GM18526 (cell line): Measurements from ENCODE around the gene SCARF2.

Source experiments
- POLR2A ChIP-seq: IDR thresholded peaks from 3 replicates; pipeline ENCODE4 v1.6.1; 2011; ENCODE audit not compliant: insufficient read length; ENCODE audit errors: extremely low read depth

SCARF2 gene

DNA sequence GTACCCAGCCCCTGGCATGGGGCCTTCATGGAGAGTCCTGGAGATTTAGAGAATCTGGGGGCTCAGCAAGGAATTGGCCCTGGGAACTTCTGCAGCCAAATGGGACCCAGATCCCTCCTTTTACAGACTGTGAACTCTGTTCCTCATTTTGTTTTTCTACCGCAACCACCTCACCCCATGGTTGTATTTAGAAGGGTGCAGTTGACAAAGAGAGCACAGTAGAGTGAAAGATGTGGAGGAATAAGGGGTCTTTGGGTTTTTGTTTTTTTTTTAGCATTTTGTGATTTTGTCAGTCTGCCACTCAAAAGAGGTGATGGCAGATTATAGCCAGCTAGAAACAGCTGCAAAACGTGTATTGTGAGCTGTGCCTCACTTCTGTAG is 41.7 kb downstream of the SCARF2 start:
- TF ChIP-seq POLR2A = no peak

DNA sequence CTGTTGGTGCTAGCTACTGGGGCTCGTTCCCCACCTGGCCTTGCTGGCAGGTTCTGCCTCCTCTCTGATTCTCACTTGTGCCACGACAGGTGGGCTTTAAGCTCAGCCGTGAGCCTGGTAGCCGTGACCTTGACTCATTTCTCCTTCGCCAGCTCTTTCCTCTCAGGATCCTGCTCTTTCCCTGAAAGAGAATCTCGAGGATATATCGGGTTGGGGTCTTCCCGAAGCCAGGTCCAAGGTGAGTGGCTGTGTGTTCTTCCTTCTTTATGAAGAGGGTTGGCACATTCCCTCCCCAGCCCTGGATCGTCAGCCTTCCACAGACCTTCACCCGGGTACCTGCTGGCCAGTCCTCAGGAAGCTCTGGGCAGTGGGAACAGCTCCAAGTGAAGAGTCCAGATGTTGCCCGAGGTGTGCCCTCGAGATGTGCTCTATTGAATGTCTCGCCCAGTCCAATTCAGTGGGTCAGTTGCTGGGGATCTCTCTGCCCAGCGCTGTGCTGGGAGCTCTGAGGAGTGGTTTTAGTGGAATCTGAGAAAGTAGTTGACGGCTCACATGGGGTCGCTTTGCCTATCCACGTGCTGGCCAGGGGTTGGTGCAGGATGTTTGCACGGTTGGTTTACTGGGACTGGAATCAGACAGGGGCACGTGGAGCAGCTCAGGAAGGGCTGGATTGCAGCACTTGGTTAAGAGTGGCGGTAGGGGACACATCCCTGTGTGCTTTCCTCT is 42.3 kb downstream of the SCARF2 start:
- no peak for TF ChIP-seq POLR2A

DNA sequence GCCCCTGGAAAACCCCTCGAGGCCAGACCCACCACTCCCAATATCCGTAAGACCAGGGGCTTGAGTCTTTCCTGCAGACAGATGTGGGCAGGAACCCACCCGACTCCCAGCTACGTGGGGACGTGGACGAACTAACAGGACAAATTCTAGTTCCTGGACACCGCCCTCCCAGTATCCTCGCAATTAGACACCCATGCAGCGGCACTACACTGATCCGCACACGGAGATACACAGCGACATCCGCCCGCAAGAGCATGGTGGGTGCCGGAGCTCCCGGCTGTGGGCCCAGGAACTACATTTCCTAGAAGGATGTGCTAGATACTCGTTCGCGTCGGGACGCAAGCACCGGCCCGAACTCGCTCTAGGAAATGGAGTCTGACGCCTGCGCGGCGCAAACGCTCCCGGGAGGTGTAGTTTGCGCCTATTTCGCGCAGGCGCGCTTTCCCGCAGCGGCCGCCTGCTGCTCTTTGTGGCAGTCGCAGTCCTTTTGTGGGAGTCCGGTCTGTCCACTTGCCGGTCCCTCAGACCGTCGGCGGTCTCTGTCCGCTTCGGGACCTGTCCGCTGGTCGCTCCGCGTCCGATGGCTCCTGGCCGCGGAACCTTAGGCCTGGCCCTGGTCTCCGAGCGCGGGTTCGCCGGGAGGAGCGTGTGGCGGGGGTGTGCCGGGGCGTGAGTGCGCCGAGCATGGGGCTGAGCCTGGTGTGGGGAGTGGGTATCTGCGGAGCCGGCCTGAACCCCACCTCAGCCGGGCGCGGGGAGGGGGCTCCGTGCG is 43.7 kb downstream of the SCARF2 start, which contains the start of gene ZNF74:
Gene ZNF74 (plus strand): TSS at position 447 of the 772 bp plus-strand sequence. CDS start 478 bp downstream, outside the sequence.
- peak; percentile 83 for TF ChIP-seq POLR2A

DNA sequence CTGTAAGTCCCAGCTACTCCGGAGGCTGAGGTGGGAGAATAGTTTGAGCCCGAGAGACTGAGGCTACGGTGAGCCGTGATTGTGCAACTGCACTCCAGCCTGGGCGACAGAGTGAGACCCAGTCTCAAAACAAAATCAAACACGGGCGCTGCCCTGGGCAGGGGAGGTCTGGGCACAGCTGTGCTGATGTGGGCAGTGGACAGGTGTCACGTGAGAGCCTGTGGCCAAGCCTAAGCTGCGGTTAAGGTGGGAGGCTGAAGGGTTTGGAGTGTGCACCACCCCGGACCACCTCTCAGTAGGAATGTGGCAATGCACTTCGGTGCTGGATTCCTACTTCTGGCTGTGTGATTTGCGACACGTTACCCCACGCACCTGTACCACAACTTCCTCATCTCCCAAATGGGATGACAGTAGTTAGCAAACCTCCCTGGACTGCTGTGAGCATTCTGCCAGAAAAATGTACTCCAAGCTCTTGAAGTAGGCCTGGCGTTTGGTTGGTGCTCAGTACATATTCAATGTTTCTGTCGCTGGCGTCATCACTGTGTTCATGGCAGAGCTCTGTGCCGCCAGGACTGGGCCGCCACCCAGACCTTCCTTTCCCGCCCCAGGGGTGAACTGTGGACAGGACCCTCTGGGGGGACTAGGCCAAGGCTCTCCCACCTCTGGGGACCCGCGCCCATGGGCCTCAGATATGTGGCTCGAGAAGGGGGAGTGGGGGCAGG is 44.5 kb downstream of the SCARF2 start:
- no peak for TF ChIP-seq POLR2A

DNA sequence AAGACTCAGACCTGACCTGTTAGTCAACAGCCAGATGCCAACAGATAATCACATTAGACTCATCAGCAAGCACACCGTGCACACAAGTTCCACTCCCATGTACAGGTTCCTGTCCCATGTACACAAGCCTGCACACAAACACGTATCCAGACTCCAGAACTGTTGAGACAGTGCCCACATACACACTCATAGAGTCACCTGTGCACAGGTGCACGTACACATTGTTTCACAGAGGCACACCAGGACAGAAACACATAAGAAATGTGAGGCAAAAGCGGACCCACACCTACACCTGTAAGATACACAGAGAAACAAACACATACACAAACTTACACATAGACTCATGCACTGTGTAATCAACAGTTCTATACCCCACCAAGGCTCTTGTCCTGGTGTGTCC is 46.4 kb downstream of the SCARF2 start:
- TF ChIP-seq POLR2A = no peak

DNA sequence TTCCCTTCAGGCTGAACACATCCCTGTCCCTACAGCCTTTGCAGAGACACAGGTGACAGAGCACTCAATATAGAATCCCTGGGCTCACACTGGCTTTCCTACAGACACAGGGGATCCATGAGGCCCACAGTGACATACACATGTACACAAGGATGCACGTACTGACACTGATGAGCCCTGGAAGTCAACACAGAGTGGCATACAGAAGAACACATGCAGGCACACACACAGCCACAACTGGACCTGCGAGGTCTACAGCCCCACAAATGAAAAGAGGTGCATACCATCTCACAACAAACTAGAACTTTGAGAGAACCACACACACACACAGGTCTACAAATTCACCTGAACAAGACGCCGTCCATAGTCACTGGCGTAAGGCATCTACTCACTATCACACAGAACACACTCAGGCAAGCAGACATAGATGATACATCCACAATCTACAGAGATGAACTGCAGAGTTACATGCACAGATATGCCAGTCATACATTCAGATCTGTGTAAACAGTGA is 47.2 kb downstream of the SCARF2 start:
- no peak for TF ChIP-seq POLR2A

DNA sequence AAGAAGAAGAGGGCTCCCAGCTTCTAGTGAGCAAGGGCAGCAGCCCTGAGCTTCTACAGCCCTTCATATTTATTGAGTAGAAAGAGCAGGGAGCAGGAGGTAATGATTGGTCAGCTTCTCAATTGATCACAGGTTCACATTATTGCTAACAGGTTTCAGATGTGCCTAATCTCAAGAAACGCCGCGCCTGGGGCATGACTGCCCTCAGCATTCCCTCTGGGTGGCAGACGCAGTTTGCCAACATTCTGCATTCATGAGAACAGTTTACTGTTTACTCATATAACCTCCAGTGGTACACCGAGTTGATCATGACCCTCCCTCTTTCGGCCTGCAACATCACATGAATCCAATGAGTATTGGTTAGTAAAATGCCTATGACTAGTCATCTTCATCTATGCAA is 48.3 kb downstream of the SCARF2 start:
- no peak for TF ChIP-seq POLR2A

DNA sequence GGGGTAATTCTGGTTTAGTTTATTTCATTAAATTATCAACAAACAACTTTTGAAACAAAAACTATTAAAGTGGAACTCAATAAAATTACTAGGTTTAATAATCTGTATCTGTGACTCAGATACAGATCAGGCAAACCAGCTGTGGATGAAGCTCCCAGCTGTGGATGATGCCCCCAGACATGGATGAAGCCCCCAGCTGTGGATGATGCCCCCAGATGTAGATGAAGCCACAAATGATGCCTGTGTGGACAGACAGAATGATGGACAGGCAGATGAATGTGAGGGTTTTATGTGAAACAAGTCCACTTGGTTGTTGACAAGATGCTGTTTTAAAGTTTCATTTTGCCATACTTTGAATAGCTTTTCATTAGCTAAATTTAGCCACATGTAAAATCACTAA is 49.4 kb downstream of the SCARF2 start:
- no peak for TF ChIP-seq POLR2A

DNA sequence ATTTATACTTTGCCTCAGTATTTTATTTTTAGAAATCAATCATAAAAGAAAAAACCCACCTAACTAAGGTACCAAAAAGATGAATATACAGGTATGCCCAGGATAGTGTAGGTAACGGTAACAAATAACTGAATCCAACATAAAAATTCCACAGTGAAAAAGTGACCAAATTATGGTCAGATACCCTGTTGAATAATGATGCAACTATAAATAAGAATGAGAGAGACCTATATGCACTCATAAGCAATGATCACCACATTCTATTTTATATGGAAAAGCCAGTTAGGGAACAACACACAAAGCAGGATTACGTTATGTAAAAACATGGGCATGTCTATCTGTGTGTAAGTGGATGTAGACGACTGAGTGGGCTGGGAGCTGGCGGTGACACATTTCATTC is 50.7 kb downstream of the SCARF2 start:
- TF ChIP-seq POLR2A = no peak

DNA sequence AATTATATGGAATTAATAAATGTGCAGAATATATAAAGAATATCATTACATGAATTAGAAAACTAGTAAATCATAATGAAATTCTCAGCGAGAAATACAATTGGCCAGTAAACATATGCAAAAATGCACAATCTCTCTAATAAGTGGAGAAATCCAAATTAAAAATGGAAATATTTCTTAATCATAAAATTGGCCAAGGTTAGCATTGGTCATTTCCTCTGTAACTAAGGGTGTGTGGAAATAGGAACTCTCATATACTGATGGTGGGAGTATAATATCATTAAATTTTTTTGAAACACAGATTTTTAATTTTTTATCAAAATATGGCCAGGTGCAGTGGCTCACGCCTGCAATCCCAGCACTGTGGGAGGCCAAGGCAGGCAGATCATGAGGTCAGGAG is 51.3 kb downstream of the SCARF2 start:
- TF ChIP-seq POLR2A = no peak

DNA sequence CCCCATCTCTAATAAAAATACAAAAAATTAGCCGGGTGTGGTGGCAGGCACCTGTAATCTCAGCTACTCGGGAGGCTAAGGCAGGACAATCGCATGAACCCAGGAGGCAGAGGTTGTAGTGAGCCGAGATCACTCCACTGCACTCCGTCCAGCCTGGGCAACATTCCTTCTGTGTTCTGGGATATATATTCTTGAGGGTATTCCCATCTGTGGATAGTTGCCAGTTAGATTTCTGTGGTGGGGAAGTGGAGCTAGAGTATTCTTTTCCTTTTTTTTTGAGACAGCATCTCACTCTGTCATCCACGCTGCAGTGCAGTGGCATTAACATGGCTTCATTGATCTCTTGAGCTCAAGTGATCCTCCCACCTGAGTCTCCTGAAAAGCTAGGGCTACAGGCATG is 52.8 kb downstream of the SCARF2 start:
- no peak for TF ChIP-seq POLR2A

DNA sequence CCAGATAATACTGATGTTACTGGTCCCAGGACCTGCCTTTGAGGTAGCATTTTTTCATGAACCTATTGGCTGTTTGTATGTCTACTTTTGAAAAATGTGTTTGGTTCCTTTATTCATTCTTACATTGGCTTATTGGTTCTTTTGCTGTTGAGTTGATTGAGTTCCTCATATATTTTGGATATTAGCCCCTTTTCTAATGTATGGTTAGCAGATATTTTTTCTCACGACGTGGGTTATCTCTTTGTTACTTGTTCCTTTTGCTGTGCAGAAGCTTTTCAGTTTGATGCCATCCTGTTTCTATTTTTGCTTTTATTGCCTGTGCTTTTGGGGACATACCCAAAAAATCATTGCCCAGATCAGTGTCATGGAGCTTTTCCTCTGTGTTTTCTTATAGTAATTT is 53.5 kb downstream of the SCARF2 start:
- no peak for TF ChIP-seq POLR2A

DNA sequence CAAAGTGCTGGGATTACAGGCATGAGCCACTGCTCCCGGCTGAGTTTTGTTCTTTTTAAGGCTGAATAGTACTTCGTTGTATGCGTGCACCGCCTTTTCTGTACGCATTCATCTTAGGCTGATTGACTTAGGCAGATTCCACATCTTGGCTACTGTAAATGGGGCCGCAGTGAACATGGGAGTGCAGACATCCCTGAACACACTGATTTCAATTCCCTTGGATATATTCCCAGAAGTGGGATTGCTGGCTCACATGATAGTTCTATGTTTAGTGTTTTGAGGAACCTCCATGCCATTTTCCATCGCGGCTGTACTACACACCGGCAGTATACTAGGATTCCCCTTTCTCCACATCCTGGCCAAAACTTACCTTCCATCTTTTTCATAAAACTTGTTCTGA is 54.1 kb downstream of the SCARF2 start:
- no peak for TF ChIP-seq POLR2A

DNA sequence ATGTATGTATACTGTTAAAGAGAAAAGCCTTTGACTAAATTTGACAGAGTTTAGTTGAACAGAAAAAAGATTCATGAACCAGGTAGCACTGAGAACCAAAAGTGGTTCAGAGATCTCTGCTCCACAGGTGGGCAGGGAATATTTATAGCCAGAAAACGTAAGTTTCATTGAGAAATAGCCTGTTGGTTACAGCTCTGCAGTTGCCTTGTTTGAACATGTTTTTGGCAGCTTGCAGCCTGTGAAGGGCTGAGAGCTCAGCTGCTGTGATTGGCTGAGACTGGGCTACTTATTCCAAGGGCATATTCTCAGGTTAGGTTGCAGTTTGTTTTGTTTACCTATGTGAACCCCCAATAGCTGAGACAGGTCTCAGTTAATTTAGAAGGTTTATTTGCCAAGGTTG is 57.1 kb downstream of the SCARF2 start:
- no peak for TF ChIP-seq POLR2A

DNA sequence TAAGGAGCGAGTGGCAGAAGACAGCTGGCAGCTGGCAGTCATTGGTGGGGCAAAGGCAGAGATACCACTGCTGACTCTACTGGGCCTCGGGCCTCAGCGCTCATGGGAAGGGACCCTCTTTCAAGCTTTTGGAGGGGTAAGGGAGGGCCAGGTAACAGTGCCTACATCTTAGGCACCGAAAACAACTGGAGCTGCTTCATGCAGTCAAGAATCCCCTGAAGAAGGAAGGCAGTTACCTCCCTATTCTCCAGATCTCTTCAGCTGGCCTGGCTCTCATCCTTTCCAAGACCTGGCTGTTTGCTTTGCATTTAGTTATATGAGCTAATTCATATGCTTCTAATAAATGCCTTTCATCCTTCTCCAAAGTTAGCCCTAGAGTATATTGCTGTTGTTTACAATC is 59.5 kb downstream of the SCARF2 start:
- no peak for TF ChIP-seq POLR2A
